COLO829 (cell line): Measurements from ENCODE around the gene PSMB10.
"Not testable (repeated sequence)": the region's sequence is repeated elsewhere in the genome, so short reads cannot be mapped to it uniquely, and the experiment has no call there.

Experiments
- DNase-seq: peaks from one replicate; pipeline ENCODE4 v3.0.0; 2012; ENCODE audit warnings: low spot score

The PSMB10 gene

GRCh38 chr16:67942200-67942509 is 5.5 kb upstream of the PSMB10 start:
- DNase-seq: no peak

- no peak for DNase-seq
Measured at GRCh38 chr16:67941469-67942199, 5.0 kb upstream of the PSMB10 start.

GRCh38 chr16:67940446-67941089 is 3.9 kb upstream of the PSMB10 start:
- DNase-seq: no peak

- DNase-seq: no peak
Measured at GRCh38 chr16:67939507-67940445, 3.1 kb upstream of the PSMB10 start.

GRCh38 chr16:67937713-67938112 is 1.1 kb upstream of the PSMB10 start:
- not testable (repeated sequence) for DNase-seq

GRCh38 chr16:67936880-67937605 is 393 bp upstream of the PSMB10 start:
- no peak for DNase-seq

GRCh38 chr16:67935402-67936123 is 1.1 kb downstream of the PSMB10 start:
- peak; percentile 97 for DNase-seq

- no peak for DNase-seq
Measured at GRCh38 chr16:67935101-67935401, 1.6 kb downstream of the PSMB10 start.

- DNase-seq: no peak
Measured at GRCh38 chr16:67934306-67935100, 2.1 kb downstream of the PSMB10 start.

GRCh38 chr16:67933805-67934204 is 2.8 kb downstream of the PSMB10 start:
- DNase-seq: no peak

- no peak for DNase-seq
Measured at GRCh38 chr16:67932462-67932840, 4.2 kb downstream of the PSMB10 start.

GRCh38 chr16:67931712-67932461 is 4.8 kb downstream of the PSMB10 start, which contains the start of gene CTRL:
TSS of gene CTRL (minus strand) at chr16:67931862. CDS start at chr16:67931852, 10 bp downstream.
- DNase-seq: no peak

GRCh38 chr16:67930678-67931211 is 5.9 kb downstream of the PSMB10 start:
- DNase-seq: no peak

- no peak for DNase-seq
Measured at GRCh38 chr16:67930191-67930590, 6.5 kb downstream of the PSMB10 start.

- peak; percentile 50 for DNase-seq
Measured at GRCh38 chr16:67928561-67929364, 7.9 kb downstream of the PSMB10 start.

GRCh38 chr16:67928147-67928546 is 8.5 kb downstream of the PSMB10 start:
- DNase-seq: no peak

- DNase-seq: no peak
Measured at GRCh38 chr16:67927131-67927941, 9.3 kb downstream of the PSMB10 start.

- no peak for DNase-seq
Measured at GRCh38 chr16:67926181-67926750, 10.4 kb downstream of the PSMB10 start.
